GM13976 (cell line): Measurements from ENCODE around the gene CSAD.
A peak's percentile ranks its signal among the peaks of the same experiment; 100 is the strongest.

Experiments
- DNase-seq: peaks from one replicate; pipeline ENCODE4 v3.0.0; 2012; ENCODE audit warnings: low spot score
- in situ Hi-C: fragments of 300-500 bp; cut with MboI; formaldehyde crosslinking; loops from one replicate; pipeline ENCODE4 v1.12.0; 2022; ENCODE audit warnings: low sequenced_read_pairs, mixed read lengths, inconsistent platforms; ENCODE audit not compliant: unreplicated experiment
- TF ChIP-seq, protein P1 (sequence below): IDR thresholded peaks from 2 replicates; pipeline ENCODE4 v1.5.1; 2012; ENCODE audit warnings: borderline replicate concordance, mild to moderate bottlenecking; ENCODE audit not compliant: insufficient read depth; ENCODE audit errors: extremely low read depth, missing control alignments, control extremely low read depth

CSAD gene

DNA sequence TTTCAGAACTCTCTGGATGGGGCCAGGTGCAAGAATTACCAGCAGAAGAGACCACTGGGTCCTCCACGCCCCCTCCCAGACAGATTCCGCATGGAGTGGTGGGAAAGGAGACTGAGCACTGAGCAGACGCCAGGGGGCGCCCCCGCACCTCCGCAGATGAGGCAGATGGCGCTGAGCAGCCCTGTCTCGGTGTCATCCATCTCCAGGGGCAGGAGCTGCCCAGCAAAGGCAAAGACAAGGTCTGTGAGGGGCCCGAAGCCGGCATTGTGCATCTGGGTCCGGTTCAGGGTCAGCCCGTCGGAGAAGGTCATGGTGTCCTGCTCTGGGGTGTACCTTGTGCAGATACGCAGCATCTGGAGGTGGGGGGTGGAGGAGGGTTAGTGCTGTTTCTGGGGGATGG lies 32.6 kb upstream of the CSAD start:
- in situ Hi-C loops: loop anchor here (5.0 kb wide), 1 partner anchor 74 kb away; no protein-coding TSS in a partner anchor
- TF ChIP-seq, protein P1, sequence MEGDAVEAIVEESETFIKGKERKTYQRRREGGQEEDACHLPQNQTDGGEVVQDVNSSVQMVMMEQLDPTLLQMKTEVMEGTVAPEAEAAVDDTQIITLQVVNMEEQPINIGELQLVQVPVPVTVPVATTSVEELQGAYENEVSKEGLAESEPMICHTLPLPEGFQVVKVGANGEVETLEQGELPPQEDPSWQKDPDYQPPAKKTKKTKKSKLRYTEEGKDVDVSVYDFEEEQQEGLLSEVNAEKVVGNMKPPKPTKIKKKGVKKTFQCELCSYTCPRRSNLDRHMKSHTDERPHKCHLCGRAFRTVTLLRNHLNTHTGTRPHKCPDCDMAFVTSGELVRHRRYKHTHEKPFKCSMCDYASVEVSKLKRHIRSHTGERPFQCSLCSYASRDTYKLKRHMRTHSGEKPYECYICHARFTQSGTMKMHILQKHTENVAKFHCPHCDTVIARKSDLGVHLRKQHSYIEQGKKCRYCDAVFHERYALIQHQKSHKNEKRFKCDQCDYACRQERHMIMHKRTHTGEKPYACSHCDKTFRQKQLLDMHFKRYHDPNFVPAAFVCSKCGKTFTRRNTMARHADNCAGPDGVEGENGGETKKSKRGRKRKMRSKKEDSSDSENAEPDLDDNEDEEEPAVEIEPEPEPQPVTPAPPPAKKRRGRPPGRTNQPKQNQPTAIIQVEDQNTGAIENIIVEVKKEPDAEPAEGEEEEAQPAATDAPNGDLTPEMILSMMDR: peak; percentile 90
- DNase-seq: peak; percentile 84

DNA sequence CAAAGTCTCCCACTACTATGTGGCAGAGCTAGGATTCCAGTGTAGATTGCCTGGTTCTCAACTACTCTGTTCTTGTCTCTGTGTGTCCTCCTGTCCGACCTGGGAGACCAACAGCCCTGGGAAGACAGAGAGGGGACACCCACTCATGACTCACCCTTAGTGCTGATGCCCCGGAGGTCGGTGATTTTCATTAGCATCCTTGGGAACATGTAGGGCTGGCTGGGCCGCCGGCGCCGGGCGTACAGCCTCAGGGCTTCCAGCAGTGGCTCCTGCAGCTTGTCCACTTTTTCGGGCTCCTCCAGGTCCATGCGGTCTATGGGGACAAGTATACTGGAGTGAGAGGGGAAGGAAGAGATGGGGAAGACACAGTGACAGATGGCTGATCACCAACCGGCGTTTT lies 32.2 kb upstream of the CSAD start:
- DNase-seq: no peak
- TF ChIP-seq, protein P1: peak; percentile 13
- in situ Hi-C loops: loop anchor here (5.0 kb wide), 1 partner anchor 74 kb away; no protein-coding TSS in a partner anchor

DNA sequence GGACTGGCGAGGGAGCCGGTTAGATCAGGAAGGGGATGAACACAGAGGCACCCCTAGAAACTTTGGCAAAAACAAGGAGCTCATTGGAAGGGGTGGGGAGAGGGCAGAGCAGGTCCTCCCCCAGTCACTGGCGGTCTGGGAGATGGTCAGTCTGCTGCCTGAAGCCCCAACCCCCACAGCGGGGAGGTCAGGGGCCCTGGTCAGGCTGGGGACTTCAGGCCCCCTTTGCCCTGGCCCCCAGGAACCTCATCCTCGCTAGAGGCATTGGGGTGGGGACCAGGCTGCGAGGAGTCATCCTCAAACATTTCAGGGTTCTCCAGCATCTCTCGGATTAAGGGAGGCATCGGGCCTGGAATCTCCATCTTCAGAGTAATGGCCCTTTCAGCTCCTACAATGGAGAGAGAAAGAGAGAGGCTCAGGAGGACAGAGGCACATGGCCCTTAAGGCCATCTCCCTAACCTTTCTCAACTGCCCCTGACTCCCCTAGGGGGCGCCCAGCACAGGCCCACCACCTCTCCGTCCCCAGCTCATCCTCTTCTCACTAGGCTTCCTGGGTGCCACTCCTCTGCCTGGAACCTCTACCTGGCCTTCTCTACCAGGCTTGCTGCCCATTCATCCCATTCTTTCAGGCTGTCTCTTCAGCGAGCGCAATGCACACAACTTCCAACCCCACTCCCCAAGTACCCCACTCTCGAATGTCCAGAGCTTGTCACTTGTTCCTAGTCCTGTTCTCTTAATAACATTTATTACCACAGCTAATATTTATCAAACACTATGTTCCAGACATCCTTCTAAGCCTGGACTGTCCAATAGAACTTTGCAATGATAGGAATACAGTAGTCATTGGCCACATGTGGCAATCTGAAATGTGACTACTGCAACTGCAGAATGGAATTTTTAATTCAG lies 31.0 kb upstream of the CSAD start:
- TF ChIP-seq, protein P1: peak; percentile 36
- DNase-seq: no peak
- in situ Hi-C loops: loop anchor here (5.0 kb wide), 1 partner anchor 76 kb away; no protein-coding TSS in a partner anchor

DNA sequence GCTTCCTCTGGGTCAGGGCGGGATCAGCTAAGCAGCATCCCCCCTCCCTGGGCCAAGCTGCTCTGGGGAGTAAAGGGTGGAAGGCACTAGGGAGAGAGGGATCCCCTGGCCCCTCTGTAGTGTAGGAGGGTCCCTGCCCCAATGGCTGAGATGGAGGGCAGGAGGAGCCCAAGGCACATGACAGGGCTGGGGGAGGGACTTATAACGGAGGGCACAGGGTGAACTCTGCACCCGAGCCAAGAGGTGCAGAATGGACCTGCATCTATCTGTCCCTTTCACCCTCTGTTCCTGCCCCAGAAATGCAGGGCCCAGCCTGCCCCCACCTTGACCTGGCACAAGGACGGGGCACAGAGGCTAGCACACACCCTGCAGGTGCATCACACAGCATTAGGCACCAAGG lies 30.1 kb upstream of the CSAD start:
- TF ChIP-seq, protein P1: no peak
- DNase-seq: no peak
- in situ Hi-C loops: loop anchor here (5.0 kb wide), 1 partner anchor 76 kb away; no protein-coding TSS in a partner anchor

DNA sequence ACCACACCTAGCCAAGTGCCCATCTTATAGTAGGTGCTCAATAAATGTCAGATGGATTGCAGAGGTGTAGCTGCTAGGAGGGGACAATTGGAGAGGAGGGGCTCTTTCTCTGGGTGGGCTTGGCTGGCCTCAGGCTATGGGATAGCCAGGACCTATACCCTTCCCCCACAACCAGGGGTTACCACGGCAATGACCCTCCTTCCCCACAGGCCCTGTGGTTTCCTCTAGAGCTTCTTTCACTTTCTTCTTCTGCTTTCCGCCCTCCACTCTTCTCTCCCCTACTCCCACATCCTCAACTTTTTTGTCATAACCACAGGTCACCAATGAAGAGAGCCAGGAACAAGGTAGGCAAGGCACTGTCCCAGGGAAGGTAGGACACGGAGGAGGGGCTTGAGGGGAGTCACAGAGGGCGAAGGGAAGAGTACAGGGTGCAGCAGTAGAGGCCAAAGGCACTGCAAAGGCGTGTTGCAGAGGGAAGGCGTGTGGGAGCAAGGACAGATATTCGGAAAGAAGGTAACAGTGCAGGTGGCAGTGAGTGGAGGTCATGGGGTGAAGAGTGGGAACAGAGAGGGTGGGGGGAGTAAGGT lies 28.2 kb upstream of the CSAD start:
- TF ChIP-seq, protein P1: no peak
- in situ Hi-C loops: no loop called here
- peak; percentile 69 for DNase-seq

DNA sequence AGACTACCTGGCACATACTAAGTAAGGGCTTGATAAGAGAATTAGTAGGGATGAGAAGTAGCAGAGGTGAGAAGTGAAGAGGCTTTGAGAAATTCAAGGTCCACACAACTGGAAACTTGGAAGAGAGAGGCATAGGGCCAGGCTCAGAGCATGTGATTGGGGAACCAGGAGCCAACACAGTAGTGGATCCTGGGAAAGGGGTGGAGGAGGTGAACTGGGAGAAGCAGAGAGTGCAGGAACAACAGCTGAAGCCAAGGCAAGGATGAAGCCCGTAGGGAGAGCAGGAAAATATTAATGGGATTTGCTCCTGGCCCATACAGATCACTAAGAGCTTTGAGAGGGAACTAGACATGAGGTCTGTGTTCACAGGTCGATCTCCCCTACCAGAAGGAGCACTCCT lies 27.7 kb upstream of the CSAD start:
- in situ Hi-C loops: no loop called here
- TF ChIP-seq, protein P1: no peak

More for the DNA sequence above, 27.7 kb upstream of the CSAD start:
- DNase-seq: no peak
